Loucy (cell line): ENCODE results near the gene MACC1.
A peak's percentile ranks its signal among the peaks of the same experiment; 100 is the strongest.

Source experiments
- H2AFZ ChIP-seq: fragments of 200-600 bp; sonication (generic); 2 replicates; pipeline ENCODE4 v1.6.0; 2016; ENCODE audit warnings: antibody characterized with exemption, mild to moderate bottlenecking, low read length, moderate library complexity
- H3F3A ChIP-seq: fragments of 200-600 bp; 2 replicates; pipeline ENCODE4 v1.6.0; 2016; ENCODE audit warnings: antibody characterized with exemption, low read depth, mild to moderate bottlenecking
- H3K27me3 ChIP-seq: fragments of 200-600 bp; sonication (generic); 2 replicates; pipeline ENCODE4 v1.6.1; 2014; ENCODE audit warnings: low read length, mild to moderate bottlenecking; ENCODE audit not compliant: insufficient read depth, poor library complexity, severe bottlenecking
- H3K36me3 ChIP-seq: fragments of 200-600 bp; sonication (generic); 2 replicates; pipeline ENCODE4 v1.6.1; 2016; ENCODE audit warnings: low read length; ENCODE audit not compliant: insufficient read depth
- H3K4me1 ChIP-seq: fragments of 200-600 bp; sonication (generic); 2 replicates; pipeline ENCODE4 v1.5.1; 2014; ENCODE audit warnings: low read length, mild to moderate bottlenecking; ENCODE audit not compliant: insufficient read depth, poor library complexity, severe bottlenecking
- H3K4me2 ChIP-seq: fragments of 200-600 bp; sonication (generic); 2 replicates; pipeline ENCODE4 v1.6.0; 2014; ENCODE audit warnings: antibody characterized with exemption, low read length, low read depth, mild to moderate bottlenecking; ENCODE audit not compliant: poor library complexity, severe bottlenecking
- H3K4me3 ChIP-seq: fragments of 200-600 bp; sonication (generic); 2 replicates; pipeline ENCODE4 v1.5.1; 2014; ENCODE audit warnings: low read length, mild to moderate bottlenecking, mixed read lengths; ENCODE audit not compliant: poor library complexity, severe bottlenecking
- H3K79me2 ChIP-seq: fragments of 200-600 bp; sonication (generic); 2 replicates; pipeline ENCODE4 v1.6.1; 2014; ENCODE audit warnings: low read length; ENCODE audit not compliant: insufficient read depth
- H3K9ac ChIP-seq: fragments of 200-600 bp; sonication (generic); 2 replicates; pipeline ENCODE4 v1.6.0; 2014; ENCODE audit warnings: mild to moderate bottlenecking, low read depth, low read length, moderate library complexity; ENCODE audit not compliant: poor library complexity, severe bottlenecking
- H3K9me2 ChIP-seq: fragments of 200-600 bp; sonication (generic); replicated peaks from 2 replicates; pipeline ENCODE4 v1.6.1; 2016; ENCODE audit warnings: low read depth, low read length, mixed read lengths
- H3K9me3 ChIP-seq: fragments of 200-600 bp; sonication (generic); 2 replicates; pipeline ENCODE4 v1.6.1; 2014; ENCODE audit warnings: mild to moderate bottlenecking, antibody characterized with exemption, low read length, low read depth; ENCODE audit not compliant: insufficient read depth
- H4K20me1 ChIP-seq: fragments of 200-600 bp; sonication (generic); 2 replicates; pipeline ENCODE4 v1.6.0; 2014; ENCODE audit warnings: antibody characterized with exemption, low read length, mild to moderate bottlenecking; ENCODE audit not compliant: insufficient read depth, poor library complexity, severe bottlenecking
- EZH2phosphoT487 ChIP-seq: fragments of 200-600 bp; IDR thresholded peaks from 2 replicates; pipeline ENCODE4 v1.6.1; 2018; ENCODE audit warnings: antibody characterized with exemption, mild to moderate bottlenecking, moderate library complexity, borderline replicate concordance
- TF ChIP-seq, protein P1 (sequence below): fragments of 200-600 bp; sonication (generic); conservative IDR thresholded peaks from 2 replicates; pipeline ENCODE4 v1.5.1; 2014; ENCODE audit warnings: mild to moderate bottlenecking, antibody characterized with exemption, low read length

Gene MACC1

DNA sequence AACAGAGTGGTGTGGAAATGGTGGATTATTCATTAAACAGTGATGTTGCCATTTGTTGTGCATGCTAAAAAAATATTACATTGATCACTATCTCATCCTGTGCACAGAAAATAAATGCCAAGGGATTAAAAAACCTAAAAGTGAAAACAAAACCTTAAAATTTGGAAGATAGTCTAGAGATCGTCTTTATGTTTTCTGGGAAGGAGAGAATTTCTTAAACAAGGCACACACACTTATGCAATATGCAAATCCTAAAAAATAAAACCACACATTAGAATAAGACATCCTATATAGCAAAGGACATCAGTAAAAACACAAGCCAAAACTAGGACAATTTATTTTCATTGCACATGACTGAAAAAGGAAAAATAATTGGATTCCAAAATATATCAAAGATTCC lies 54.5 kb downstream of the MACC1 start:
- H4K20me1 ChIP-seq: no peaks in the 10 kb centered on the region
- H3K4me2 ChIP-seq: no peak overlapping the region
- no peaks in the 10 kb centered on the region for H3K36me3 ChIP-seq
- no peak overlapping the region for H2AFZ ChIP-seq
- no peak overlapping the region for H3K4me3 ChIP-seq
- no peaks in the 10 kb centered on the region for H3K4me1 ChIP-seq
- H3K27me3 ChIP-seq: no peaks in the 10 kb centered on the region
- no peaks in the 10 kb centered on the region for H3K79me2 ChIP-seq
- H3K9ac ChIP-seq: no peak overlapping the region
- no peak for TF ChIP-seq EZH2phosphoT487
- TF ChIP-seq, protein P1, sequence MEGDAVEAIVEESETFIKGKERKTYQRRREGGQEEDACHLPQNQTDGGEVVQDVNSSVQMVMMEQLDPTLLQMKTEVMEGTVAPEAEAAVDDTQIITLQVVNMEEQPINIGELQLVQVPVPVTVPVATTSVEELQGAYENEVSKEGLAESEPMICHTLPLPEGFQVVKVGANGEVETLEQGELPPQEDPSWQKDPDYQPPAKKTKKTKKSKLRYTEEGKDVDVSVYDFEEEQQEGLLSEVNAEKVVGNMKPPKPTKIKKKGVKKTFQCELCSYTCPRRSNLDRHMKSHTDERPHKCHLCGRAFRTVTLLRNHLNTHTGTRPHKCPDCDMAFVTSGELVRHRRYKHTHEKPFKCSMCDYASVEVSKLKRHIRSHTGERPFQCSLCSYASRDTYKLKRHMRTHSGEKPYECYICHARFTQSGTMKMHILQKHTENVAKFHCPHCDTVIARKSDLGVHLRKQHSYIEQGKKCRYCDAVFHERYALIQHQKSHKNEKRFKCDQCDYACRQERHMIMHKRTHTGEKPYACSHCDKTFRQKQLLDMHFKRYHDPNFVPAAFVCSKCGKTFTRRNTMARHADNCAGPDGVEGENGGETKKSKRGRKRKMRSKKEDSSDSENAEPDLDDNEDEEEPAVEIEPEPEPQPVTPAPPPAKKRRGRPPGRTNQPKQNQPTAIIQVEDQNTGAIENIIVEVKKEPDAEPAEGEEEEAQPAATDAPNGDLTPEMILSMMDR: no peak
- H3K9me2 ChIP-seq: no peaks in the 10 kb centered on the region
- H3K9me3 ChIP-seq: no peaks in the 10 kb centered on the region
- H3F3A ChIP-seq: no peaks in the 10 kb centered on the region

DNA sequence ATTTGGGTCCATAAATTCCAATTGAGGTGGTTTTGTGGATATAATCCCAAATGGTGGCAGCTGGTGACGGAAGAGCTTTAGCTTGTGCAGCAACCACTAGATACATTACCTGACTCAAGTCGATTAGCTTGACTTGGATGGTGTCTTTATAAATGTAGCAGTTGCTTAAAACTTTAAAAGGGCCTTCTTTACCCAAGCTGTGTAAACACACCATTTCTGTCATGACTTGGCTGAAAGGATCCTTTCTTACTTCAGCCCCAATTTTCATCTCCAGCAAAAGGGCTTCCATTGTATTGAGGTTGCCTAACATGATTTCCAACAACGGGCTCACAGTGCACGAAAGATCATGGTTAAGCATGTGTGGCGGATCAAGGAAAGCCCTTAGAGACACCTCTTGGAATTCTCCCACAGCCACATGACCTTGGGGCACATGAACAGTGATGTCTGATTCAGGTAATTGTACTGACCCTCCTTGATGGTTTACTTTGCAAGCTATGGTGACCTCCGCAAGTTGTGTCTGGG lies 57.9 kb downstream of the MACC1 start:
- Histone ChIP-seq H3K9me2 (no peaks in the 10 kb centered on the region), H3K4me1 (no peaks in the 10 kb centered on the region), H3K4me3 (no peak overlapping the region), H3K79me2 (no peaks in the 10 kb centered on the region), H3K36me3 (no peaks in the 10 kb centered on the region), H3K9ac (no peak overlapping the region), H3K27me3 (no peaks in the 10 kb centered on the region), H3F3A (no peaks in the 10 kb centered on the region), H4K20me1 (no peaks in the 10 kb centered on the region), H3K4me2 (no peak overlapping the region), H3K9me3 (no peaks in the 10 kb centered on the region), H2AFZ (no peak overlapping the region)
- TF ChIP-seq, protein P1: no peak
- TF ChIP-seq EZH2phosphoT487: no peak

DNA sequence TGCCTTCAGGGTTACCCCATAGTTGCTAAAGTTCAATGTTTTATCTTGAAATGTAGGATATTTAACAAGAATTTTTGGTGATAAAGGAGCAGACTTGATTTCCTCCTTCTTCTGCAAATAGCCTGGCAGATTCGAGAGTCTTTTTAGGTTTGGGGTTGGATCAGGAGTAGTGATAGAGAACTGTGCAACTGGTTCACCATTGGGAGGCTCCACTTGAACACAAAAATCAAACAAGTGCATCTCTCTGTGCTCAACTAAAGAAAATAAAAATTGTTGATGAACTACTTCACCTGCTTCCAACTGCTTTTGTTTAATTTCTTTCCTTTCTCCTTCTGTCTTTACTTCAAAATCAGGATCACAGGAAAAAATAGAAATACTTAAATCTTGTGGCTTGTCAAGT lies 58.5 kb downstream of the MACC1 start:
- H3K9ac ChIP-seq: no peak overlapping the region
- no peak overlapping the region for H3K4me3 ChIP-seq
- H2AFZ ChIP-seq: no peak overlapping the region
- H3K9me2 ChIP-seq: no peaks in the 10 kb centered on the region
- no peaks in the 10 kb centered on the region for H3K27me3 ChIP-seq
- H3K4me2 ChIP-seq: no peak overlapping the region
- no peaks in the 10 kb centered on the region for H3K36me3 ChIP-seq
- TF ChIP-seq, protein P1: peak; percentile 50; the same call in 1 of the 2 replicates
- TF ChIP-seq EZH2phosphoT487: no peak
- H3K9me3 ChIP-seq: no peaks in the 10 kb centered on the region
- H3K4me1 ChIP-seq: no peaks in the 10 kb centered on the region
- no peaks in the 10 kb centered on the region for H3F3A ChIP-seq
- no peaks in the 10 kb centered on the region for H3K79me2 ChIP-seq
- no peaks in the 10 kb centered on the region for H4K20me1 ChIP-seq
